Gastroesophageal sphincter (tissue), 3 donors: ENCODE results near the gene ATP8B3.

Experiments used
- EP300 ChIP-seq: sonication (generic); formaldehyde crosslinking; IDR thresholded peaks from one replicate; pipeline ENCODE4 v1.6.1; 2017; ENCODE audit warnings: antibody characterized with exemption, mild to moderate bottlenecking
- TF ChIP-seq, protein P1 (sequence below), 4 experiments: fragments of 200-600 bp in 2 of 4; fragments of 450-650 bp in 2 of 4; sonication (generic) in 1 of 4; IDR thresholded peaks; one replicate each; pipeline ENCODE4 v1.5.1; 2017 to 2019; ENCODE audit warnings: antibody characterized with exemption in 4 of 4, mild to moderate bottlenecking in 2 of 4, moderate library complexity in 2 of 4

DNA sequence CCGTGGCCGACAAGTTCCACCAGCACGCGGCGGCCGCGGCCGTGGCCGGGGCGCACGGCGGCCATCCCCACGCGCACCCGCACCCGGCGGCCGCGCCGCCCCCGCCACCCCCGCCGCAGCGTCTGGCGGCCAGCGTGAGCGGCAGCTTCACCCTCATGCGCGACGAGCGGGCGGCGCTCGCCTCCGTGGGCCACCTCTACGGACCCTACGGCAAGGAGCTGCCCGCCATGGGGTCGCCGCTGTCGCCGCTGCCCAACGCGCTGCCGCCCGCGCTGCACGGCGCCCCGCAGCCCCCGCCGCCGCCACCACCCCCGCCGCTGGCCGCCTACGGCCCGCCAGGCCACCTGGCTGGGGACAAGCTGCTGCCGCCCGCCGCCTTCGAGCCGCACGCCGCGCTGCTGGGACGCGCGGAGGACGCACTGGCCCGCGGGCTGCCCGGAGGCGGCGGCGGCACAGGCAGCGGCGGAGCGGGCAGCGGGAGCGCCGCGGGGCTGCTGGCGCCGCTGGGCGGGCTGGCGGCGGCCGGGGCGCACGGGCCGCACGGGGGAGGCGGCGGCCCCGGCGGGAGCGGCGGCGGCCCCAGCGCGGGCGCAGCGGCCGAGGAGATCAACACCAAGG lies 57.9 kb downstream of the ATP8B3 start:
- TF ChIP-seq, protein P1, sequence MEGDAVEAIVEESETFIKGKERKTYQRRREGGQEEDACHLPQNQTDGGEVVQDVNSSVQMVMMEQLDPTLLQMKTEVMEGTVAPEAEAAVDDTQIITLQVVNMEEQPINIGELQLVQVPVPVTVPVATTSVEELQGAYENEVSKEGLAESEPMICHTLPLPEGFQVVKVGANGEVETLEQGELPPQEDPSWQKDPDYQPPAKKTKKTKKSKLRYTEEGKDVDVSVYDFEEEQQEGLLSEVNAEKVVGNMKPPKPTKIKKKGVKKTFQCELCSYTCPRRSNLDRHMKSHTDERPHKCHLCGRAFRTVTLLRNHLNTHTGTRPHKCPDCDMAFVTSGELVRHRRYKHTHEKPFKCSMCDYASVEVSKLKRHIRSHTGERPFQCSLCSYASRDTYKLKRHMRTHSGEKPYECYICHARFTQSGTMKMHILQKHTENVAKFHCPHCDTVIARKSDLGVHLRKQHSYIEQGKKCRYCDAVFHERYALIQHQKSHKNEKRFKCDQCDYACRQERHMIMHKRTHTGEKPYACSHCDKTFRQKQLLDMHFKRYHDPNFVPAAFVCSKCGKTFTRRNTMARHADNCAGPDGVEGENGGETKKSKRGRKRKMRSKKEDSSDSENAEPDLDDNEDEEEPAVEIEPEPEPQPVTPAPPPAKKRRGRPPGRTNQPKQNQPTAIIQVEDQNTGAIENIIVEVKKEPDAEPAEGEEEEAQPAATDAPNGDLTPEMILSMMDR (IDR thresholded peaks at IDR 0.05) = no peak
- no peak for TF ChIP-seq EP300
